Prostate gland (tissue), 2 donors: Measurements from ENCODE around the gene WHRN. TPM values are rescaled to one million over a fixed set of nuclear protein-coding genes. Genes with fewer than 3 reads are reported as not detected.
A peak's percentile ranks its signal among the peaks of the same experiment; 100 is the strongest.

Experiments used
- DNase-seq: peaks from one replicate; pipeline ENCODE4 v3.0.0-alpha.2; 2019; ENCODE audit warnings: low spot score
- H3K27ac ChIP-seq, 2 donors: fragments of 200-600 bp; sonication (generic); 2 replicates each; pipeline ENCODE4 v1.5.1; 2017 to 2019
- H3K27me3 ChIP-seq: fragments of 200-600 bp; sonication (generic); replicated peaks from 2 replicates; pipeline ENCODE4 v1.5.1; 2019; ENCODE audit not compliant: insufficient read depth
- H3K36me3 ChIP-seq, 2 donors: fragments of 200-600 bp; sonication (generic); 1 replicate in 1 of 2; 2 replicates in 1 of 2; pipeline versions ENCODE4 v1.5.1 to v1.8.1; 2017 to 2019
- H3K4me1 ChIP-seq: fragments of 200-600 bp; sonication (generic); replicated peaks from 2 replicates; pipeline ENCODE4 v1.5.1; 2019
- H3K4me3 ChIP-seq, 2 donors: fragments of 200-600 bp; sonication (generic); 2 replicates each; pipeline ENCODE4 v1.5.1; 2017 to 2019
- H3K9me3 ChIP-seq: fragments of 200-600 bp; sonication (generic); 2 replicates; pipeline ENCODE4 v1.5.1; 2017
- POLR2A ChIP-seq: fragments of 450-650 bp; IDR thresholded peaks from one replicate; pipeline ENCODE4 v1.6.1; 2016; ENCODE audit warnings: antibody characterized with exemption, mild to moderate bottlenecking
- POLR2AphosphoS5 ChIP-seq: sonication (generic); formaldehyde crosslinking; IDR thresholded peaks from one replicate; pipeline ENCODE4 v1.6.1; 2017; ENCODE audit warnings: antibody characterized with exemption
- WGBS: methylation state at CpG from one replicate; pipeline ENCODE4 v1.1.5; 2018; 5-methylcytosine and 5-hydroxymethylcytosine counted together
- intact Hi-C: fragments of 100-400 bp; cut with DNase I; formaldehyde crosslinking; loops from one replicate; pipeline ENCODE4 v1.14.2; 2022
- total RNA-seq, 2 donors: library from RNA; depleted of rRNA; stranded (reverse); fragments of >200 nt; gene quantifications; one replicate each; pipeline ENCODE4 v1.1.0, GENCODE V29; 2016
- TF ChIP-seq, protein P1 (sequence below), 4 experiments: fragments of 200-600 bp in 2 of 4; fragments of 450-650 bp in 2 of 4; sonication (generic) in 2 of 4; IDR thresholded peaks; 1 replicate in 3 of 4; 2 replicates in 1 of 4; pipeline ENCODE4 v1.5.1; 2016 to 2019; ENCODE audit warnings: antibody characterized with exemption in 4 of 4, mild to moderate bottlenecking in 2 of 4, moderate library complexity in 2 of 4

Gene WHRN
- total RNA-seq, 2 donors from 2014 or later, result 13.8 to 102 TPM

DNA sequence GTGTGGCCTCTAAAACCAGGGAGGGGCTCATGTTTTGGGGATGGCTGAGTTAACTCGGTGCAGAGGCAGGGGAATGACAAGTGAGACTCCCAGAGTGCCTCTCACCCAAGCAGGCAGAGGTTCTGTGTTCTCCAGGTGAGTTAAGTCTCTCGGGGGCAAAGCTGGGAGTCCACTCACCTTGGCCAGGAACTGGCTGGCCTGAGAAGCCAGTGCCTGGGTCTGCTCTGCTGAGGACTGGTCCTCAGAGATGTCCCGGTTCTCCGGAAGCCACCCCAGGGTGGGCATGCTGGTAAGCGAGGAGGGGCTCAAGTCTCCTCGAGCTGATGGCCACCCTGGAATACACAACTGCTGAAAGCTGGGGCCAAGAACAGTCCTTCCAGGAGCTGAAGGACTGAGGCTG is 137.9 kb downstream of the WHRN start:
- no peak overlapping the region for H3K4me3 ChIP-seq
- no peak for TF ChIP-seq POLR2AphosphoS5
- TF ChIP-seq, protein P1, sequence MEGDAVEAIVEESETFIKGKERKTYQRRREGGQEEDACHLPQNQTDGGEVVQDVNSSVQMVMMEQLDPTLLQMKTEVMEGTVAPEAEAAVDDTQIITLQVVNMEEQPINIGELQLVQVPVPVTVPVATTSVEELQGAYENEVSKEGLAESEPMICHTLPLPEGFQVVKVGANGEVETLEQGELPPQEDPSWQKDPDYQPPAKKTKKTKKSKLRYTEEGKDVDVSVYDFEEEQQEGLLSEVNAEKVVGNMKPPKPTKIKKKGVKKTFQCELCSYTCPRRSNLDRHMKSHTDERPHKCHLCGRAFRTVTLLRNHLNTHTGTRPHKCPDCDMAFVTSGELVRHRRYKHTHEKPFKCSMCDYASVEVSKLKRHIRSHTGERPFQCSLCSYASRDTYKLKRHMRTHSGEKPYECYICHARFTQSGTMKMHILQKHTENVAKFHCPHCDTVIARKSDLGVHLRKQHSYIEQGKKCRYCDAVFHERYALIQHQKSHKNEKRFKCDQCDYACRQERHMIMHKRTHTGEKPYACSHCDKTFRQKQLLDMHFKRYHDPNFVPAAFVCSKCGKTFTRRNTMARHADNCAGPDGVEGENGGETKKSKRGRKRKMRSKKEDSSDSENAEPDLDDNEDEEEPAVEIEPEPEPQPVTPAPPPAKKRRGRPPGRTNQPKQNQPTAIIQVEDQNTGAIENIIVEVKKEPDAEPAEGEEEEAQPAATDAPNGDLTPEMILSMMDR (IDR thresholded peaks at IDR 0.05), result no peak
- no peak for TF ChIP-seq POLR2A
- no peaks in the 10 kb centered on the region for H3K9me3 ChIP-seq
- intact Hi-C loops, result no loop called here
- H3K4me1 ChIP-seq, result no peaks in the 10 kb centered on the region
- no peak for DNase-seq
- WGBS, result 75% methylated on average over 6 of the region's 6 CpGs
- H3K27ac ChIP-seq, result no peak overlapping the region
- H3K27me3 ChIP-seq, result no peaks in the 10 kb centered on the region
- H3K36me3 ChIP-seq, result no peaks in the 10 kb centered on the region

- Histone ChIP-seq H3K4me1 (no peaks in the 10 kb centered on the region), H3K27ac (peak overlapping the region in 1 of 2 donors; percentile 3), H3K9me3 (no peaks in the 10 kb centered on the region), H3K4me3 (no peak overlapping the region), H3K36me3 (no peaks in the 10 kb centered on the region), H3K27me3 (no peaks in the 10 kb centered on the region)
- DNase-seq, result no peak
- intact Hi-C loops, result no loop called here
- no peak for TF ChIP-seq POLR2A
- TF ChIP-seq, protein P1 (IDR thresholded peaks at IDR 0.05), result no peak
- no peak for TF ChIP-seq POLR2AphosphoS5
- 48% methylated on average over 10 of the region's 10 CpGs for WGBS
These were observed 138.7 kb downstream of the WHRN start for GRCh38 chr9:114366334-114367128.

DNA sequence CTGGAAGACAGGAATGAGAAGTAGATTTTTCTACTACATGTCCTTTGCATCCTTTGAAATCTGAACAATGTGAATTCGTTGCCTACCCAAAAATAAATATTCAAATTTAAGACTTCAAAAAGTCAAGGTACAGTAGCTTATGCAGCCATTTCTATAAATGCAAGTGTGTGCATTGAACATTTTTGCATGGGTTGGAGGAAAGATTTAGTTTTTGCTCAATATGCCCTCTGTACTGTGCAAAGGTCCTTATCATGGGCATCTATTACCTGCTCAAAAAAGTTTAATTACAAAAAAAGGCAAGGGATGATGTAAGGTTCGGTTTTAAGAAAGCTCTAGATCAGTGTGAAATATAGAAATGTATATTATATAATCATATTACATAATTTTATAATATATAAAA is 140.1 kb downstream of the WHRN start:
- H3K4me1 ChIP-seq, result no peaks in the 10 kb centered on the region
- no peaks in the 10 kb centered on the region for H3K9me3 ChIP-seq
- no peak for DNase-seq
- WGBS, result 96% methylated on average over 2 of the region's 2 CpGs
- H3K36me3 ChIP-seq, result peaks cover 0 to 6% of the 10 kb centered on the region in 2 donors
- no peaks in the 10 kb centered on the region for H3K27me3 ChIP-seq
- TF ChIP-seq POLR2A (no peak), POLR2AphosphoS5 (no peak)
- TF ChIP-seq, protein P1 (IDR thresholded peaks at IDR 0.05), result no peak
- intact Hi-C loops, result no loop called here
- H3K27ac ChIP-seq, result peak overlapping the region in 1 of 2 donors; percentile 32
- H3K4me3 ChIP-seq, result no peak overlapping the region

DNA sequence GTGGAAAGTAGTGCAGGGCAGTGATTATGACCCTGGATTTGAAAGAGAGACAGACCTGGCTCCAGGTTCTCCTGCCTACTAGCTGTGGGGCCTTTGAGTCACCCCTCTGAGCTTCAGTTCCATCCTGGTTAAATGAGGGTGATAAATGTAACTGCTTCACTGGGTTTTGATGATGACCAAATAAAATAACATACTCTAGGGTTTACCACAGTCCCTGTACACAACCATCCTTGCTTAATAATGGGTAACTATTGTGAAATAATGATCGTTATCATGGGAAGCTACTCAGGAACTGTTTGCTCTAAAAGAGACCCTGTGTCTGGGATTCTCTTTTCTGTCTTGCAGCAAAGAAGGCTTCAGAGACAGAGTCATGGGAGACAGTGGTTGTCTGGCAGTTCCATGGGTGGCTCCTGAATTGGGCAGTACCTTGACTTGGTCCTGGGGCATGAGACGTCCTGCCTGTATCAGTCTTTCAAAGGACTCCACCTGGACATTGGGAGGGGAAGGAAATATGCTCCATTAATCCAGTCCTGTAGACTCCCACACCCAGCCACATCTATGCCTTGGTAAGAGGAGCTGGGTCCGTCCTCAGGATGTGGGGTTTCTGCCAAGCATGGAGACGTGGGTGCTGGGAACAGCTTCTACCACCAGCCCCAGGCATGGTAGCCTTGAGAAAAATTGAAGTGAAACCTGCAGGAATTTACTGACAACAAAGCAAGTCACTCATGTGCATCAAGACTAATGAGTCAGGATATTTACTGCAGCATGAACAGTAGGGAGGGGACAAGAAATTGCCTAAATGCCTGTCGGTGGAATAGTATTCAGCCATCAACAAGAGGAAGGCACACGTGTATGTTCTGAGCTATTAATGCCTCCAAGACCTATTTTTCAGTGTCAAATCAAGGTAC is 140.9 kb downstream of the WHRN start:
- intact Hi-C loops, result no loop called here
- no peak for TF ChIP-seq POLR2A
- peak; percentile 10 for TF ChIP-seq POLR2AphosphoS5
- TF ChIP-seq, protein P1 (IDR thresholded peaks at IDR 0.05), result no peak
- Histone ChIP-seq H3K9me3 (no peaks in the 10 kb centered on the region), H3K27ac (peak overlapping the region in 1 of 2 donors; percentile 32), H3K4me3 (no peak overlapping the region), H3K36me3 (peaks cover 0 to 15% of the 10 kb centered on the region in 2 donors), H3K27me3 (no peaks in the 10 kb centered on the region), H3K4me1 (no peaks in the 10 kb centered on the region)
- DNase-seq, result no peak
- WGBS, result 47% methylated on average over 6 of the region's 6 CpGs
